Ectodermal cell (in vitro differentiated cells): ENCODE results near the gene TPSAB1.
"Not testable (repeated sequence)": the region's sequence is repeated elsewhere in the genome, so short reads cannot be mapped to it uniquely, and the experiment has no call there.

Experiments used
- H3K27ac ChIP-seq: 2 replicates; pipeline ENCODE4 v1.7.0; 2013; ENCODE audit warnings: mild to moderate bottlenecking, low read depth, low read length; ENCODE audit not compliant: insufficient read depth, poor library complexity, severe bottlenecking
- H3K27me3 ChIP-seq: 2 replicates; pipeline ENCODE4 v1.7.0; 2013; ENCODE audit warnings: mild to moderate bottlenecking, low read length; ENCODE audit not compliant: insufficient read depth, control insufficient read depth, poor library complexity, severe bottlenecking
- H3K36me3 ChIP-seq: one replicate; pipeline ENCODE4 v1.7.0; 2013; ENCODE audit warnings: low read length; ENCODE audit not compliant: control insufficient read depth, insufficient read depth
- H3K4me1 ChIP-seq: one replicate; pipeline ENCODE4 v1.7.0; 2013; ENCODE audit warnings: low read length; ENCODE audit not compliant: control insufficient read depth, insufficient read depth
- H3K4me3 ChIP-seq: 2 replicates; pipeline ENCODE4 v1.7.0; 2013; ENCODE audit warnings: low read depth, low read length, control low read depth; ENCODE audit not compliant: insufficient read depth
- H3K9me3 ChIP-seq: 2 replicates; pipeline ENCODE4 v1.7.0; 2013; ENCODE audit warnings: mild to moderate bottlenecking, low read length, moderate library complexity; ENCODE audit not compliant: control insufficient read depth
- WGBS, 2 experiments: methylation state at CpG; one replicate each; pipeline ENCODE4 v1.1.7; 2013; ENCODE audit warnings: missing lambda C conversion rate in 2 of 2; 5-methylcytosine and 5-hydroxymethylcytosine counted together

The TPSAB1 gene

DNA sequence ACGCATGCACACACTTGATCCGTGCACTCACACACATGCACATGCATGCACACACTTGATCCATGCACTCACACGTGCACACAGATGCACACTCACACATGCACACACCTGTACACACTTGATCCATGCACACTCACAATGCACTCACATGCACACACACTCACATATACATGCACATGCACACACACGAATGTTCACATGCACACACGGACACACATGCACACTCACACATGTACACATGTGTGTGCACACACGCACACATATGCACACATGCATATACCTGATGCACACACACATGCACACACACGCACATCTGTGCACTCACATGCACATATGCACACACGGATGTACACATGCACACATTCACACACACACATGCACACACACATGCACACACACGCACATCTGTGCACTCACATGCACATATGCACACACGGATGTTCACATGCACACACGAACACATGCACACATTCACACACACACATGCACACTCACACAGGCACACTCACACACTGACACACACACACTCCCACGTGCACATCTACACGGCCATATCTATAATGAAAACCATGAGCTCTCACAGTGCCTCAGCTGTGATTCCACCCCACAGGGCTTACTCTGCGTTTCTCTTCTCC lies 7.5 kb downstream of the TPSAB1 start:
- not testable (repeated sequence) for H3K27ac ChIP-seq, H3K4me3 ChIP-seq, H3K36me3 ChIP-seq, H3K9me3 ChIP-seq, H3K4me1 ChIP-seq
- 88 to 89% methylated on average over 14 of the region's 14 CpGs for WGBS, 2 experiments
- peaks cover 33% of the 10 kb centered on the region for H3K27me3 ChIP-seq

DNA sequence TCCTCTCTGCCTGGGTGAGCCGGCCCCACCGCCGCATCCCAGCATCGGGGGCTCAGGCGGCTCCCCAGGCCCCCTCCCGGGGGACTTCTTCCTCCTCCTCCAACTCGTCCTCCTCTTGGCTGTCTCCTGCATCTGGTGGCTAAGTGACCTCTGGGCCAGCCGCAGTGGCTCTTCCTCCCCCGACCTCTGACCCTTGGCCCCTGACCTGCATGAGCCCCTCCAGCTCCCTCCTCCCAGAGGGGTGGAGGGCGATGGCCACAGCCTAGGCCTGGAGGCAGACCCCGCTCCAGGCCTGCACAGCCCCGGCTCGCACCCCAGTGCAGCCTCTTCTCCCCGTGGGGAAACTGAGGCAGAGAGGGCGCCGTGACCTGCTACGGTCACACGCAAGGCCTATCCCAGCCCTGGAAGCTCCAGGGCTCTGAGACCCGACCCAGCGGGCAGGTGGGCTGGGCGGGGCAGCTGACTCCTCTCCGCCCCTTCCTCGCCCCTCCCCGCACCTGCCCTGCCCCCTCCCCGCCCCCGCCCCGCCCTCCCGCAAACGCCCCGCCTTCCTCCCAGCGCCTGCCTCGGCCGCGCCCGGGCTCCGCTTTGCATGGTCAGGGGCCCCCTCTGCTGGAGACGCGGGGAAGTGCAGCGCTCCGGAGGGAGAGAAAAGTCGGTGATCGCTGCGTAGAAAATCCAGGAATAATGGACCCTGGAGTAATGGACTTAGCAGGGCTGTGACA lies 8.7 kb downstream of the TPSAB1 start:
- H3K27me3 ChIP-seq = peaks cover 37% of the 10 kb centered on the region
- not testable (repeated sequence) for H3K27ac ChIP-seq, H3K9me3 ChIP-seq, H3K36me3 ChIP-seq, H3K4me1 ChIP-seq, H3K4me3 ChIP-seq
- WGBS, 2 experiments = no CpG with 5 or more reads among the region's 43 CpGs

DNA sequence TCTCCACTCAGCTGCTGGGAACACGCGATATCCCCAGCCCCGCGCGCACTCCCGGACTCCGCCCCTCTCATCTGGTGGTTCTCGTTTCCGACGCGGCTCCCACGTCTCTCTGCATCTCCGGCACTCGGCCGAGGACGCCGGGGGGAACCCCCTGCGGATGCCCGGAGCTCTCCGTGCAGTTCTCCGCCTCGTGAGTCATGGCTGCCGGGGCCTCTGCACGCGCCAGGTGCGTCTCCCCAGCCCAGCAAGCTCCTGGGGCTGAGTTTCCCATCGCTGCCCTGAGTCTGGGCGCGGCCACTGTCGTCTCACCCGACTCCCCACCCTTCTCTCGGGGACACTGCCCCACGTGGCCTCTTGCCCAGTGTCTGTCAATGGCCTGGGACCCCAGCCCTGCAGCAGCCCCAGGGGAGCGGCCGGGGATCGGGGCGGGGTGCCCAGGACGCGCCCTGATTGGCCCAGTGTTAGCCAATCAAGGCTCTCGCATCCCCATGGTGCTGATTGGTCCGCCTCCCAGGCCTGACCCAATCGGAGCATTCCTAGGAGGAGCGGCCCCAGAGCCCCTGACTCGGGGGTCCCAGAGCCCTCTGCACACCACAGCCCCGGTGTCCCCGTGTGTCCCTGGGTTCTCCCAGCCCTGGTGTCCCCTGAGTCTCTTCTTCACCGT lies 13.3 kb downstream of the TPSAB1 start:
- H3K9me3 ChIP-seq, H3K27ac ChIP-seq, H3K4me1 ChIP-seq, H3K4me3 ChIP-seq, H3K27me3 ChIP-seq, H3K36me3 ChIP-seq: not testable (repeated sequence)
- no CpG with 5 or more reads among the region's 47 CpGs for WGBS, 2 experiments

DNA sequence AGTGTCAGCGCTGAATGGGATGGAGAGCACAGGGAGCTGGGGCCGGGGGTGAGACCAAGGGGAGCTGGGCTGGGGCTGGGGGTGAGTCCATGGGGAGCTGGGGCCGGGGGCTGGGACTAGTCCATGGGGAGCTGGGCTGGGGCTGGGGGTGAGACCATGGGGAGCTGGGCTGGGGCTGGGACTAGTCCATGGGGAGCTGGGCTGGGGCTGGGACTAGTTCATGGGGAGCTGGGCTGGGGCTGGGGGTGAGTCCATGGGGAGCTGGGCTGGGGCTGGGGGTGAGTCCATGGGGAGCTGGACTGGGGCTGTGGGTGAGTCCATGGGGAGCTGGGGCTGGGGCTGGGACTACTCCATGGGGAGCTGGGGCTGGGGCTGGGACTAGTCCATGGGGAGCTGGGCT lies 14.3 kb downstream of the TPSAB1 start:
- not testable (repeated sequence) for H3K4me1 ChIP-seq, H3K4me3 ChIP-seq, H3K9me3 ChIP-seq, H3K36me3 ChIP-seq, H3K27ac ChIP-seq
- peaks cover 19% of the 10 kb centered on the region for H3K27me3 ChIP-seq
- WGBS, 2 experiments = 91 to 95% methylated on average over 3 of the region's 3 CpGs

DNA sequence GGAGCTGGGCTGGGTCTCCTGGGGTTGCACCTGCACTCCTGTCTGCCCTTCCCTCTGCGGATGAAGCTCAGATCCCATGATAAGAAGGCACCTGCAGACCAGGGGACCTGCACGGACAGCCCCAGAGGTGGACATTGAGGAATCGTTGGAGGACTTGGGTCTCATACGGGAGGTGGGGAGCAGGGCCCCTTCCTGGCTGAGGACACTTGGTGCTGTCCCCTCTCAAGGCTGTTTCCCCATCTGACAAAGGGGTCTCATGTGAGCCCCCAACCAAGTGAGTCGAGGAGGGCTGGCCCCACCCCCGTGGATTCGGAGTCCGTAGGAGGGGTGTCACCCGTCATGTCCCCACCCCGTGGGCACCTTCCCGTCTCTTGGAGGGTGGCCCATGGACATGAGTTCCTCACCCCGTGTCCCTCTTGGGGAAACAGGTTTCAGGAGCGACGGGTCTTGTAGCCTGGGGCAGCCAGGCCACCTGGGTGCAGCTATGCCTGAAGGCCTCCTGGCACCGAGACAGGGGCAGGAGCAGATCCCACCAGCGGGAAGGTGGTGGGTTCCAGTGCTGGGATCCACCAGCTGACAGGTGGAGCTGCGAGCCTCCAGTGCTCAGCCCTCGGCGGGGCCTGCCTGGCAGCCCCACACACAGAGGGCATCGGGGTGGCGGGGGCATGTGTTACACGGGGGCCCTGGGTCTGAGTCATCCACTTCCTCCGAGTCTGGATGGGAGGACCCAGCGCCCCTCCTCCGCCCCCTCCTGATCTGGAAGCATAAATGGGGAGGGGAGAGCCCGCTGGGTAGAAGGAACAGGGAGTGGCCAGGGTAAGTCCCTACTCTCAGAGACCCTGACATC lies 15.0 kb downstream of the TPSAB1 start, which contains the start of gene TPSD1:
Gene TPSD1, plus strand, starts transcription at position 794 of the 847 bp plus-strand sequence. CDS start 212 bp downstream, outside the sequence.
- H3K4me1 ChIP-seq, H3K27ac ChIP-seq, H3K4me3 ChIP-seq, H3K9me3 ChIP-seq, H3K36me3 ChIP-seq: not testable (repeated sequence)
- 79 to 82% methylated on average over 22 to 24 of the region's 26 CpGs for WGBS, 2 experiments
- peaks cover 26% of the 10 kb centered on the region for H3K27me3 ChIP-seq

DNA sequence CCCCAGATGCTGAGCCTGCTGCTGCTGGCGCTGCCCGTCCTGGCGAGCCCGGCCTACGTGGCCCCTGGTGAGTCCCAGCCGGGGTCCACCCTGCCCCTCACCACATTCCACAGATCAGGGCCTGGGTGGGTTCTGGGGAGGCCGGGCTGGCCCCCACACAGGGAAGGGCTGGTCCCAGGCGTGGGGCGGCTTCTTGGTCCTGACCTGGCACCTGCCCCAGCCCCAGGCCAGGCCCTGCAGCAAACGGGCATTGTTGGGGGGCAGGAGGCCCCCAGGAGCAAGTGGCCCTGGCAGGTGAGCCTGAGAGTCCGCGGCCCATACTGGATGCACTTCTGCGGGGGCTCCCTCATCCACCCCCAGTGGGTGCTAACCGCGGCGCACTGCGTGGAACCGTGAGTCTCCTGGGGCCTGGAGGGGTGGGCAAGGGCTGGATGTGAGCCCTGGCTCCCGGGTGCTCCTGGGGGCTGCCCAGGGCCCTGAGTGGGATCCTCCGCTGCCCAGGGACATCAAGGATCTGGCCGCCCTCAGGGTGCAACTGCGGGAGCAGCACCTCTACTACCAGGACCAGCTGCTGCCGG lies 15.9 kb downstream of the TPSAB1 start:
- not testable (repeated sequence) for H3K9me3 ChIP-seq, H3K4me3 ChIP-seq, H3K27ac ChIP-seq, H3K4me1 ChIP-seq, H3K36me3 ChIP-seq
- WGBS, 2 experiments = 92% methylated on average over 23 of the region's 23 CpGs
- peaks cover 35% of the 10 kb centered on the region for H3K27me3 ChIP-seq

DNA sequence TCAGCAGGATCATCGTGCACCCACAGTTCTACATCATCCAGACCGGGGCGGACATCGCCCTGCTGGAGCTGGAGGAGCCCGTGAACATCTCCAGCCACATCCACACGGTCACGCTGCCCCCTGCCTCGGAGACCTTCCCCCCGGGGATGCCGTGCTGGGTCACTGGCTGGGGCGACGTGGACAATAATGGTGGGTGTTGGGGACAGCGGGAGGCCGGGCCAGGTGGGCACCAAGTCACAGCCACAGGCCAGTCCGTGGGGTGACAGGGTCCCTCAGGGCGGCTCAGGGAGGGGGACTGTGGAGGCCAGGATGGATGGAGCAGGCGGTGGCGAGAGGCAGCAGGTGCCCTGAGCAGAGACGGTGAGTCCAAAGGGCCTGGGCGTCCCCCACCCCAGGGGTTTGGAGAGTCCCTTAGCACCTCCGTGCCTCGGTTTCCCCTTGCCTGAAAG lies 16.4 kb downstream of the TPSAB1 start:
- 93 to 94% methylated on average over 22 of the region's 22 CpGs for WGBS, 2 experiments
- H3K4me1 ChIP-seq = peaks cover 5% of the 10 kb centered on the region
- no peaks in the 10 kb centered on the region for H3K36me3 ChIP-seq
- H3K27me3 ChIP-seq = peaks cover 40% of the 10 kb centered on the region
- no peak overlapping the region for H3K4me3 ChIP-seq
- no peak overlapping the region for H3K27ac ChIP-seq
- no peaks in the 10 kb centered on the region for H3K9me3 ChIP-seq

DNA sequence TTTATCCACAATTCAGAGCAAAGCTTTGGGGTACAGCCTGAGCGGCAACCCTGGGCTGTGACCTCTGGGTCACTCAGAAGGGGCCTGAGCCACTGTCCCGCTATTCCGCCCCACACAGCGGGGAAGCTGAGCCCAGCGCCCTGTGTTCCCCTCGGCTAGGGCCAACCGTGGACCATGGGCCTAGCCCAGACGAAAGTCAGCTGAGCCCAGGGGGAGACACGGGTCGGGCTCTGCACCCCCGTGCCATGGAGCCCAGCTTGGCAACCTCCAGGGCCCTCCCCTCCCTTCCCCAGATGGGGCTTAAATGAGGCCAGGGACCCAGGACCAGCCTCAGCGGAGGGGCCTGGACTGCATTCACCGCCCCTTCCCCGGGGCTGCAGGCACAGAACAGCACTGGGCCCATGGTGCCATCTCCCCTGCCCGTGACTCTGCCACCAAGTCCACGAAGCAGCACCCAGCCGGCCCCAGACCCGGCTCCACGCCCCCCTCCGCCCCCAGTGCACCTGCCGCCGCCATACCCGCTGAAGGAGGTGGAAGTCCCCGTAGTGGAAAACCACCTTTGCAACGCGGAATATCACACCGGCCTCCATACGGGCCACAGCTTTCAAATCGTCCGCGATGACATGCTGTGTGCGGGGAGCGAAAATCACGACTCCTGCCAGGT lies 17.2 kb downstream of the TPSAB1 start:
- H3K27me3 ChIP-seq = peaks cover 48% of the 10 kb centered on the region
- H3K4me3 ChIP-seq = no peak overlapping the region
- no peak overlapping the region for H3K27ac ChIP-seq
- H3K36me3 ChIP-seq = no peaks in the 10 kb centered on the region
- peaks cover 5% of the 10 kb centered on the region for H3K4me1 ChIP-seq
- WGBS, 2 experiments = 88 to 89% methylated on average over 34 of the region's 34 CpGs
- H3K9me3 ChIP-seq = no peaks in the 10 kb centered on the region

DNA sequence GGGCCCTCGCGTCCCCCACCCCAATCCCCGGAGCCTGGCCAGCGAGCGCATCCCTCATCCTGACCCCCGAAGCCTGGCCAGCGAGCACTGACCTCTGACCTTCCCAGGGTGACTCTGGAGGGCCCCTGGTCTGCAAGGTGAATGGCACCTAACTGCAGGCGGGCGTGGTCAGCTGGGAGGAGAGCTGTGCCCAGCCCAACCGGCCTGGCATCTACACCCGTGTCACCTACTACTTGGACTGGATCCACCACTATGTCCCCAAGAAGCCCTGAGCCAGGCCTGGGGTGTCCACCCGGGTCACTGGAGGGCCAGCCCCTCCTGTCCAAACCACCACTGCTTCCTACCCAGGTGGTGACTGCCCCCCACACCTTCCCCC lies 17.7 kb downstream of the TPSAB1 start:
- Histone ChIP-seq H3K4me1 (peaks cover 5% of the 10 kb centered on the region), H3K27me3 (peaks cover 45% of the 10 kb centered on the region), H3K36me3 (no peaks in the 10 kb centered on the region), H3K9me3 (no peaks in the 10 kb centered on the region), H3K27ac (no peak overlapping the region), H3K4me3 (no peak overlapping the region)
- 88 to 89% methylated on average over 12 of the region's 12 CpGs for WGBS, 2 experiments
